ENCODE data around the gene ALDH16A1.
A peak's percentile ranks its signal among the peaks of the same experiment; 100 is the strongest.

ALDH16A1 gene

DNA sequence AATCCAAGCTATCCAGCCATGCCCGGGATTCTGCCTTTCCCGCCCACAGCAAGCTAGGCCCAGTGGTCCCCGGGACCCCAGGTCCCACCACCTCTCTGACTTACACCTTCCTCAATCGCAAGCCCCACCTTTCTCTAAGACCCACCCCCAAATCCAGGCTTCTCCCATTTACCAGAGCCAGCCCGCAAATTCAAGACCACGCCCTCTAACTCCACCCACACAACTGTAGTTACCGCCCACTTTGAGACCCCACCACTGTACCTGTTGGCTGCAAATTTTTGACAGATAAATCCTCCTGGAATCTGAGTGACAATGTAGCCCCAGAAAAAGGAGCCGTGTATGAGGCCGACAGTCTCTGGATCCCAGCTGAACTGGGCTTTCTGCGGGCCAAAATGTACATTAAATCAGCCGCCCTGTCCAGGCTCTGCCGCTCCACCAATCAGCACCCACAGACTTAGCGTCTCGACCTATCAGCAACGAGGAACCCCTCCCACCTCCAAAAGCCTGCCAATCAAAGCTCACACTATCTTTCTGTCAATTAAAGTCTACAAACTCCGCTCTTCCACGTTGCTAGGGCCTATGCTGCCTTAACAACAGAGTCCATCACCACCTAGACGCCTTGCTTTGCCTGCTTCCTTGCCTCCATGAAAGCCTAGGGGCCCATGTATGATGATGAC is 18.0 kb upstream of the ALDH16A1 start:
- H3K4me1 ChIP-seq (ENCODE audit: control insufficient read depth in 1 of 2, insufficient read depth in 2 of 2, low read length in 2 of 2), result peaks cover 0 to 3% of the 10 kb centered on the region in 2 donors
- H3K36me3 ChIP-seq (ENCODE audit: control insufficient read depth in 1 of 2, insufficient read depth in 2 of 2, low read length in 2 of 2), result no peaks in the 10 kb centered on the region
- H3K4me3 ChIP-seq (ENCODE audit: low read depth in 1 of 2, low read length in 2 of 2), result no peak overlapping the region
- no peak overlapping the region for H3K27ac ChIP-seq (ENCODE audit: low read length)
- H3K27me3 ChIP-seq (ENCODE audit: low read depth, low read length), result peaks cover 62% of the 10 kb centered on the region
- H3K9me3 ChIP-seq (ENCODE audit: control insufficient read depth in 1 of 2, low read length in 2 of 2), result no peaks in the 10 kb centered on the region

DNA sequence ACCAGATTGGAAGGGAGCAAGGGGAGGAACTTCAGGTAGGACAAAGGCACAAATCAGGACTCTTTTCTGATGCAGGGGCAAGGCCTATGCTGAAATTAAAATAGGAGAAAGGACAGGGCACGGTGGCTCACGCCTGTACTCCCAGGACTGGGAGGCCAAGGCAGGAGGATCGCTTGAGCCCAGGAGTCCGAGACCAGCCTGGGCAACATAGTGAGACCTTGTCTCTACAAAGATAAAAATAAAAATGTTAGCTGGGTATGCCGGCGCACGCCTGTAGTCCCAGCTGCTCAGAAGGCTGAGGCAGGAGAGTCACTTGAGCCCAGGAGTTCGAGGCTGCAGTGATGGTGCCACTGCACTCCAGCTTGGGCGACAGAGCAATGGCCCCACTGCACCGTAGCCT is 17.4 kb upstream of the ALDH16A1 start:
- no peaks in the 10 kb centered on the region for H3K36me3 ChIP-seq (ENCODE audit: control insufficient read depth in 1 of 2, insufficient read depth in 2 of 2, low read length in 2 of 2)
- no peak overlapping the region for H3K27ac ChIP-seq (ENCODE audit: low read length)
- no peaks in the 10 kb centered on the region for H3K9me3 ChIP-seq (ENCODE audit: control insufficient read depth in 1 of 2, low read length in 2 of 2)
- H3K4me1 ChIP-seq (ENCODE audit: control insufficient read depth in 1 of 2, insufficient read depth in 2 of 2, low read length in 2 of 2), result peaks cover 0 to 6% of the 10 kb centered on the region in 2 donors
- no peak overlapping the region for H3K4me3 ChIP-seq (ENCODE audit: low read depth in 1 of 2, low read length in 2 of 2)
- peaks cover 62% of the 10 kb centered on the region for H3K27me3 ChIP-seq (ENCODE audit: low read depth, low read length)

DNA sequence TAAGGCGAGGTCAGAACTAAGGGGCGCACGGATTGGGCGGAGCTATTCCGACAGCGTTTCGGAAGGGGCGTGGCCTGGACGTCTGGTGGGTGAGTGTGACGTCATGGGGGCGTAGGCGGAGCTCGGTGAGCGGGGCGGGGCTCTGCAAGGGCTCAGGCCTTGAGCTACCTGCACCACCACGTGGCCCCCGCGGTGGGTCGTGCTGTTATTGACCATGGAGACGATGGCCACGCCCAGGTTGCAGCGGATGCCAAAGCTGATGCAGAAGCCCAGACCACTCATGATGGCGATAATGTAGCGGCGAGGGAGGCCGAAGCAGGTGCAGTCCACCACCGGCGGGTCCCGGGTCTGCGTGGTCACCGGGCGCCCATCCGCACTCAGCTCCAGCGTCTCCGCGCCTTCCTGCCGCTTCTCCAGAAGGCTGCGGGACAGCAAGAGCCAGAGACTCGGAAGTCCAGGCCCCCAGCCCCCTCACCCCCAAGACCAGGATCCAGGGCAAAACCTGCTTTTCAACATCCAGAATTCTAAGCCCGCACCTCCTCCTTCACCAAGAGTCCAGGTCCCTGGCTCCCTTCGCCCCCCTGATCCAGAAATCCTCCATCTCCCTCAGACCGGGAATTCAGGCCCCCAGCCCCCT is 16.5 kb upstream of the ALDH16A1 start:
- Histone ChIP-seq H3K27ac (ENCODE audit: low read length) (no peak overlapping the region), H3K36me3 (ENCODE audit: control insufficient read depth in 1 of 2, insufficient read depth in 2 of 2, low read length in 2 of 2) (no peaks in the 10 kb centered on the region), H3K27me3 (ENCODE audit: low read depth, low read length) (peaks cover 61% of the 10 kb centered on the region), H3K9me3 (ENCODE audit: control insufficient read depth in 1 of 2, low read length in 2 of 2) (no peaks in the 10 kb centered on the region), H3K4me1 (ENCODE audit: control insufficient read depth in 1 of 2, insufficient read depth in 2 of 2, low read length in 2 of 2) (peaks cover 0 to 9% of the 10 kb centered on the region in 2 donors), H3K4me3 (ENCODE audit: low read depth in 1 of 2, low read length in 2 of 2) (no peak overlapping the region)

DNA sequence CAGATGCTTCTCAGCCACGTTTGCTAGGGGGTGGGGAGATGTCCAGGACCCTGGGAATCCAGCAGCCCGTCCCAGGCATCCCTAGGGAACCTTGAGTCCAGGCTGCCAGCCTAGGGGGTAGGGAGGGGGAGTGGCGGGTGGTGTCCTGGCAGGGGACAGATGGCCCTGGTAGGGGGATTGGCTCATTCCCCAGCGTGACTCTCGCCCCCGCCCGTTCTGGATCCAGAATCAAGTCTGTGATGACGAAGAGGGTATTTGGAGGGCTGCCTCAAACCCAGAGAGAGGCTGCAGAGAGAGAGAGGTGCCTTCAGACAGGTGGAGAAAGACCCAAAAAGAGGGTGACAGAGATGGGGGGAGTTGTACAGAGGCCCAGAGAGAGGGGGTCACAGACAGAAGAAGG is 15.8 kb upstream of the ALDH16A1 start:
- Histone ChIP-seq H3K36me3 (ENCODE audit: control insufficient read depth in 1 of 2, insufficient read depth in 2 of 2, low read length in 2 of 2) (no peaks in the 10 kb centered on the region), H3K27me3 (ENCODE audit: low read depth, low read length) (peaks cover 63% of the 10 kb centered on the region), H3K4me1 (ENCODE audit: control insufficient read depth in 1 of 2, insufficient read depth in 2 of 2, low read length in 2 of 2) (peaks cover 3 to 13% of the 10 kb centered on the region in 2 donors), H3K4me3 (ENCODE audit: low read depth in 1 of 2, low read length in 2 of 2) (no peak overlapping the region), H3K9me3 (ENCODE audit: control insufficient read depth in 1 of 2, low read length in 2 of 2) (no peaks in the 10 kb centered on the region), H3K27ac (ENCODE audit: low read length) (no peak overlapping the region)

DNA sequence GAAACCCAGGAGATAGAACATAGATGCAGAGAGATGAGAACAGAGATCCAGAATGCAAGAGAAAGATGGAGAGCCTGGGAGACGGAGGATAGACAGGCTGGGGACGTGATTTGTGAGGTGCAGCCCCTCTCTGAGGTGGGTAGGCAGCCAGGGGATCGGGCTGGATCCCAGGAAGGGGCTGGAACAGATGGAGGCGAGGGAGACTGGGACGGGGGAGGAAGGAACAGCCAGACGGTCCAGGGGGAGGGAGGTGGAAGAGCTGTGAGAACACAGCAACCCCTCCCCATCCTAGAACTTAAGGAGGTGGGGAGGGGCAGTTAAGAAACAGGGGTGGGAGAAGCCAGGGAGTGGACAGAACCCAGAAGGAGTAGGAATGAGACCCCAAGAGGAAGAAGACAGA is 14.8 kb upstream of the ALDH16A1 start:
- Histone ChIP-seq H3K27me3 (ENCODE audit: low read depth, low read length) (peaks cover 62% of the 10 kb centered on the region), H3K9me3 (ENCODE audit: control insufficient read depth in 1 of 2, low read length in 2 of 2) (no peaks in the 10 kb centered on the region), H3K4me1 (ENCODE audit: control insufficient read depth in 1 of 2, insufficient read depth in 2 of 2, low read length in 2 of 2) (peaks cover 3 to 23% of the 10 kb centered on the region in 2 donors), H3K27ac (ENCODE audit: low read length) (no peak overlapping the region), H3K36me3 (ENCODE audit: control insufficient read depth in 1 of 2, insufficient read depth in 2 of 2, low read length in 2 of 2) (no peaks in the 10 kb centered on the region), H3K4me3 (ENCODE audit: low read depth in 1 of 2, low read length in 2 of 2) (no peak overlapping the region)

DNA sequence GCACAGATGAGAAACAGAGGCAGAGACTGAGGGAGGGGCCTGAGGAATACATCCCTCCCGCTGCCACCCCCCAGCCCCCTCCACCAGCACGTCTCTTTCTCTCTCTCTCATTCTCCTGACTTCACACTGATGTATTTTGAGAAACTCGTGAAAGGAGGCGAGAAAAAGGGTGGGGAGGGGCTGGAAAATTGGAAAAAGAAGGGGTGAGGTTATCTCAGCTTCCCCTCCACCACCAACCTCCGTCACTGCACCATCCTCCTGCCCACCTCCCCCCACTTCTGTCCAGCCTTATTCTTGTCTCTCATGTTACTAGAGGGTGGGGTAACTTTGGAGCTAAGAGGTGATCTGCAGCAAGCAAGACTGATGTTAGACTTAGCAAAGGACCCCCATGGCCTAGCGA is 13.2 kb upstream of the ALDH16A1 start:
- Histone ChIP-seq H3K9me3 (ENCODE audit: control insufficient read depth in 1 of 2, low read length in 2 of 2) (no peaks in the 10 kb centered on the region), H3K4me1 (ENCODE audit: control insufficient read depth in 1 of 2, insufficient read depth in 2 of 2, low read length in 2 of 2) (peaks cover 3 to 23% of the 10 kb centered on the region in 2 donors), H3K27me3 (ENCODE audit: low read depth, low read length) (peaks cover 53% of the 10 kb centered on the region), H3K36me3 (ENCODE audit: control insufficient read depth in 1 of 2, insufficient read depth in 2 of 2, low read length in 2 of 2) (no peaks in the 10 kb centered on the region), H3K4me3 (ENCODE audit: low read depth in 1 of 2, low read length in 2 of 2) (no peak overlapping the region), H3K27ac (ENCODE audit: low read length) (no peak overlapping the region)

DNA sequence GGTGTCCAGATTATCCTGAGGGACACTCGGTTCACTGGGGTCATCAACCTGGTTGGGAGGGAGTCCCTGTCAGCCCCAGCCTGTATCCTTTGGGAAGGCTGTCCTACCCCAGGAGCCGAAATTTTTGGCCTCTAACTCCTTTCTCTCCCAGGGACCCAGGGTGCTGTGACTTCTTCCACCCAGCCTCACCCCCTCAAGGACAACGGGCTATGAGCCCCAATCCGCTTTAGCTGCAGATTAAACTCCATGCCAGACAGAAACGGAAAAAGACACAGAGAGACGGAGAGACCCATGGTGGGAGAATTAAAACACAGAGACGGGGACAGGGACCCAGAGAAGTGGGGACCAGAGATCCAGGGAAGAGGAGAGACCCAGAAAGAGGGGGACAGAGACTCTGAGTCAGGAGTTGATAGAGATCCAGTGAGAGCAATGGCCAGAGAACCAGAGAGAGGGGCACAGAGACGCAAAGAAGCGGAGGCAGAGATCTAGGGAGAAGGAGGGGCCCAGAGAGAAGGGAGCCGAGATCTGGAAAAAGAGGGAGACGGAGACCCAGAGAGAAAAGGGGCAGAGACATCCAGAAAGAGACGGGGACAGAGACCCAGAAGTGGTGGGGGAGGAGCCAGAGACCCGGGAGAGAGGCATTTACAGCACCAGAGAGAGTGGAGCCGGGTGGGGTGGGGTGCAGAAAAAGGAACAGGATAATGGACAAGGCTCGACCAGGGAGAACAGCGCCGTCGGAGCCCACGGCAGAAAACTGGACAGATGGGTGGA is 12.4 kb upstream of the ALDH16A1 start:
- H3K4me3 ChIP-seq (ENCODE audit: low read depth in 1 of 2, low read length in 2 of 2), result peak overlapping the region in 1 of 2 donors; percentile 16
- no peaks in the 10 kb centered on the region for H3K36me3 ChIP-seq (ENCODE audit: control insufficient read depth in 1 of 2, insufficient read depth in 2 of 2, low read length in 2 of 2)
- H3K27ac ChIP-seq (ENCODE audit: low read length), result no peak overlapping the region
- H3K27me3 ChIP-seq (ENCODE audit: low read depth, low read length), result peaks cover 50% of the 10 kb centered on the region
- peaks cover 3 to 23% of the 10 kb centered on the region in 2 donors for H3K4me1 ChIP-seq (ENCODE audit: control insufficient read depth in 1 of 2, insufficient read depth in 2 of 2, low read length in 2 of 2)
- no peaks in the 10 kb centered on the region for H3K9me3 ChIP-seq (ENCODE audit: control insufficient read depth in 1 of 2, low read length in 2 of 2)

DNA sequence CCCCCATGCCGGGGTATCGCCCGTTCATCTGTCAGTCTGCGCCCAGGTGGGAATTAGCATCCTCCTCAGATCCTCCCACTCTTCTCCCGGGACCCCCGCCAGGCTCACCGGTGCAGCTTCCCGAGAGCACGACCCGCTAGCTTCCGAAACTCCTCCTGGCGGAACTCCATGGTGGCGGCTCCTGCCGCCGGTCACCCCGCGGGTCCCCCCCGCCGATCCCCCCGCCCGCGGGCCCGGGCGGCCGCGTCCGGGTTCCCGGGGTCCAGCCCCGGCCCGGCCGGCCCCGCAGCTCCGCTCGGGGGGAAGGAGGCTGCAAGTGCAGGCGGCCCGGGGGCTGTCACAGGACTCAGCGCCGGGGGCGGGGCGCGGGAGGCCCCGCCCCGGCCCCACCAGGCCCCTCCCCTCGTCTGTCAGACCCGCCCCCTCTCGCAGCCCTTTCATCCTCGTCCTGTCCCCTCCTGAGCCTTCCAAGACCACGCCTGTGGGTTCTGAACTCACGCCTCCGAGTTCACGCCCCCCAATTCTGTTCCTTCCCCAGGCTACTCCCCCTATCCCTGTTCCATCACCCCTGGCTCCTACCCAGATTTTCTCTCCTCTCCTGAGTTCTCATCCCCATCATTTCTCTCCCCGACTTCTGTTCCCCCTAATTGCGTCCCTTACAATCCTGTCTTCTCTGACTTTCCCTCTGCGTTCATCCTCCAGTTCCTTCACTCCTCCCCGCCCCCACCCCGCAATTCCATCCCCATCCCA is 11.6 kb upstream of the ALDH16A1 start, which contains the start of gene SLC17A7:
TSS of gene SLC17A7 (minus strand) at position 318 of the 750 bp plus-strand sequence. CDS start at position 170, 148 bp downstream.
- Histone ChIP-seq H3K4me3 (ENCODE audit: low read depth in 1 of 2, low read length in 2 of 2) (peak within 1 kb of the TSS; percentile 16 to 40), H3K27me3 (ENCODE audit: low read depth, low read length) (peaks cover 43% of the 10 kb centered on the region), H3K4me1 (ENCODE audit: control insufficient read depth in 1 of 2, insufficient read depth in 2 of 2, low read length in 2 of 2) (peaks cover 3 to 23% of the 10 kb centered on the region in 2 donors), H3K9me3 (ENCODE audit: control insufficient read depth in 1 of 2, low read length in 2 of 2) (no peaks in the 10 kb centered on the region), H3K36me3 (ENCODE audit: control insufficient read depth in 1 of 2, insufficient read depth in 2 of 2, low read length in 2 of 2) (no peaks in the 10 kb centered on the region), H3K27ac (ENCODE audit: low read length) (no peak within 1 kb of the TSS)

DNA sequence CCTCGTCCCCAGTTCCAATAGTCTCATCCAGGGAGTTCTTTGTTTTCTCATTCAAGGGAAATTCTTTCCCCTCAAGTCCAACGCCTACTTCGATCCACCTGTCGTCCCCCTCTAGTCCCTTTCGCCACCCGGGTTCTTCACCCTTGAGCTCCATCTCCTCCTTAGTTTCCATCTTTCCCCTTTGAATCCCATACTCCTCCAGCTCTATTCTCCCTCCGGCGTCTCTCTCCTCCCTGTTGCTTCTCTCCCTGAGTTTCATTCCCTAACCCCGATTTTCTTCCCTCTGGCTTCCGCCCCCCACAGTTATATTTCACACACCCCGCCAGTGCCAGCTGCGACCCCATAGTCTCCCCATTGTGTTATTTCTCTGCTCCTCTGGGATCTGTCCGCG is 11.1 kb upstream of the ALDH16A1 start:
- H3K4me1 ChIP-seq (ENCODE audit: control insufficient read depth in 1 of 2, insufficient read depth in 2 of 2, low read length in 2 of 2), result peaks cover 3 to 23% of the 10 kb centered on the region in 2 donors
- H3K27ac ChIP-seq (ENCODE audit: low read length), result no peak overlapping the region
- peaks cover 2 to 4% of the 10 kb centered on the region in 2 donors for H3K36me3 ChIP-seq (ENCODE audit: control insufficient read depth in 1 of 2, insufficient read depth in 2 of 2, low read length in 2 of 2)
- peak overlapping the region in 1 of 2 donors; percentile 40 for H3K4me3 ChIP-seq (ENCODE audit: low read depth in 1 of 2, low read length in 2 of 2)
- no peaks in the 10 kb centered on the region for H3K9me3 ChIP-seq (ENCODE audit: control insufficient read depth in 1 of 2, low read length in 2 of 2)
- H3K27me3 ChIP-seq (ENCODE audit: low read depth, low read length), result peaks cover 40% of the 10 kb centered on the region

DNA sequence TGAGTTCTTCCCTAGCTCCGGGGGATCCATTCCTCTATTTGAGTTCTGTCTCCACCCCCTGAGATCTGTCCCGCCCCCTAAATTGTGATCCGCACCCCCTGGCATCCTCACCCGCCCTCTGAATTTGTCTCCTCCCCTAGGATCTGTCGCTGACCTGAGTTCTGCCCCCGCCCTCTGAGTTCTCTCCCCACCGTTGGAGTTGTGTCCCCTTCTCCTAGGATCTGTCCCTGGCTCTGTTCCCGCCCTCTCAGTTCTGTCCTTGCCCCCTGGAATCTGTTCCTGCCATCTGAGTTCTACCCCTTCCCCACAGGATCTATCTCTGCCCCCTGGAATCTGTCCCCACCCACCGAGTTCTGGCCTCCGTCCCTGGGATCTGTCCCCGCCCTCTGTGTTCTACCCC is 10.7 kb upstream of the ALDH16A1 start:
- Histone ChIP-seq H3K9me3 (ENCODE audit: control insufficient read depth in 1 of 2, low read length in 2 of 2) (no peaks in the 10 kb centered on the region), H3K27ac (ENCODE audit: low read length) (no peak overlapping the region), H3K36me3 (ENCODE audit: control insufficient read depth in 1 of 2, insufficient read depth in 2 of 2, low read length in 2 of 2) (peaks cover 3 to 8% of the 10 kb centered on the region in 2 donors), H3K4me3 (ENCODE audit: low read depth in 1 of 2, low read length in 2 of 2) (peak overlapping the region in 1 of 2 donors; percentile 40), H3K27me3 (ENCODE audit: low read depth, low read length) (peaks cover 40% of the 10 kb centered on the region), H3K4me1 (ENCODE audit: control insufficient read depth in 1 of 2, insufficient read depth in 2 of 2, low read length in 2 of 2) (peaks cover 3 to 23% of the 10 kb centered on the region in 2 donors)
